Osteocyte (in vitro differentiated cells): Measurements from ENCODE around the gene PIP4P1. TPM values are rescaled to one million over a fixed set of nuclear protein-coding genes. Genes with fewer than 3 reads are reported as not detected.

Experiments used
- DNase-seq: peaks from one replicate; pipeline ENCODE4 v3.0.0; 2021; ENCODE audit warnings: mixed read lengths; ENCODE audit not compliant: unreplicated experiment; ENCODE audit errors: extremely low spot score
- H3K27ac Mint-ChIP-seq: one replicate; pipeline ENCODE4 v1.8.0; 2021; ENCODE audit warnings: mild to moderate bottlenecking, mixed read lengths; ENCODE audit not compliant: unreplicated experiment
- H3K27me3 Mint-ChIP-seq: one replicate; pipeline ENCODE4 v1.8.0; 2021; ENCODE audit warnings: mixed read lengths; ENCODE audit not compliant: unreplicated experiment
- H3K36me3 Mint-ChIP-seq: one replicate; pipeline ENCODE4 v1.8.0; 2021; ENCODE audit warnings: mixed read lengths; ENCODE audit not compliant: unreplicated experiment
- H3K4me1 Mint-ChIP-seq: one replicate; pipeline ENCODE4 v1.8.0; 2021; ENCODE audit warnings: mixed read lengths; ENCODE audit not compliant: unreplicated experiment
- H3K4me3 Mint-ChIP-seq: one replicate; pipeline ENCODE4 v1.8.0; 2021; ENCODE audit warnings: mild to moderate bottlenecking, moderate library complexity, mixed read lengths; ENCODE audit not compliant: unreplicated experiment
- H3K9me3 Mint-ChIP-seq: one replicate; pipeline ENCODE4 v1.8.0; 2021; ENCODE audit warnings: mixed read lengths; ENCODE audit not compliant: unreplicated experiment
- total RNA-seq: library from RNA; stranded (reverse); gene quantifications from 2 replicates; pipeline ENCODE4 v1.2.1, GENCODE V29; 2021
- TF ChIP-seq, protein P1 (sequence below): fragments of 200-600 bp; sonication (generic); IDR thresholded peaks from 2 replicates; pipeline ENCODE4 v1.5.0; 2021; ENCODE audit warnings: antibody characterized with exemption, mild to moderate bottlenecking, moderate library complexity

The PIP4P1 gene
- total RNA-seq, 1 donor from 2014 or later = 36.8 TPM

DNA sequence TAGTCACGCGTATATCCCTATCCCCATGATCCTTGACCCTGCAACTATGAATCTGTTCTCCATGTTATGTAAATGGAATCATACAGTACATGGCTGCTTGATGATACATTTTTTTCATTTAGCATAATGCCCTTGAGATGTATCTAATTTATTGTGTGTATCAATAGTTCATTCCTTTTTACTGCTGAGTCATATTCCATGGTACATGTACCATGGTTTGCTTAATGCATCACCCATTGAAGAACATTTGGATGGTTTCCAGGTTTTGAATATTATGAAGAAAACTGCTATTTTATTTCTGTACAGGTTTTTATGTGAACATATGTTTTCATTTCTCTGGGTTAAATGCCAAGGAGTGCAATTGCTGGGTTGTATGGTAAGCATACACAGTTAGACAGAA is 40.1 kb upstream of the PIP4P1 start:
- no peak for DNase-seq
- Mint-ChIP-seq H3K4me1 (peaks cover 4% of the 10 kb centered on the region), H3K4me3 (no peak overlapping the region), H3K9me3 (no peaks in the 10 kb centered on the region), H3K36me3 (no peaks in the 10 kb centered on the region), H3K27ac (no peak overlapping the region), H3K27me3 (peaks cover 16% of the 10 kb centered on the region)
- TF ChIP-seq, protein P1, sequence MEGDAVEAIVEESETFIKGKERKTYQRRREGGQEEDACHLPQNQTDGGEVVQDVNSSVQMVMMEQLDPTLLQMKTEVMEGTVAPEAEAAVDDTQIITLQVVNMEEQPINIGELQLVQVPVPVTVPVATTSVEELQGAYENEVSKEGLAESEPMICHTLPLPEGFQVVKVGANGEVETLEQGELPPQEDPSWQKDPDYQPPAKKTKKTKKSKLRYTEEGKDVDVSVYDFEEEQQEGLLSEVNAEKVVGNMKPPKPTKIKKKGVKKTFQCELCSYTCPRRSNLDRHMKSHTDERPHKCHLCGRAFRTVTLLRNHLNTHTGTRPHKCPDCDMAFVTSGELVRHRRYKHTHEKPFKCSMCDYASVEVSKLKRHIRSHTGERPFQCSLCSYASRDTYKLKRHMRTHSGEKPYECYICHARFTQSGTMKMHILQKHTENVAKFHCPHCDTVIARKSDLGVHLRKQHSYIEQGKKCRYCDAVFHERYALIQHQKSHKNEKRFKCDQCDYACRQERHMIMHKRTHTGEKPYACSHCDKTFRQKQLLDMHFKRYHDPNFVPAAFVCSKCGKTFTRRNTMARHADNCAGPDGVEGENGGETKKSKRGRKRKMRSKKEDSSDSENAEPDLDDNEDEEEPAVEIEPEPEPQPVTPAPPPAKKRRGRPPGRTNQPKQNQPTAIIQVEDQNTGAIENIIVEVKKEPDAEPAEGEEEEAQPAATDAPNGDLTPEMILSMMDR = no peak

DNA sequence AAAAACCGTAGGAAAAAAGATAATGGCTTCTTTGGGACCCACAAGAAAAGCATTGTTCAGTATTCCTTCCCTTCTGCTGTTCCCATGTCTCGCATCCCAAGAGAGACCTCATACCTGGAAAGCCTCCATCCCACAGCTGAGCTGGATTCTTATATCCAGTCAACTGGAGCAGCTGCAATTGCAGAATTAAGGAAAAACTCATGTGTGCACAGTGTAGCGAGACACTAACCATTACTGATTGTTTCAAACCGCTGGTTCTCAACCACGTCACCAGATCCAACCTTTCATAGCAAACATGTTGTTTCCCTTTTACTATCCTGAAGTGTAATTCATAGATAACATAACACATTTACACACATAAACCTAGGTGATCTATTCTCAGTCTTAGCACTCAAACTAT is 38.6 kb upstream of the PIP4P1 start:
- no peaks in the 10 kb centered on the region for H3K9me3 Mint-ChIP-seq
- no peak overlapping the region for H3K27ac Mint-ChIP-seq
- peaks cover 28% of the 10 kb centered on the region for H3K27me3 Mint-ChIP-seq
- no peaks in the 10 kb centered on the region for H3K36me3 Mint-ChIP-seq
- peaks cover 4% of the 10 kb centered on the region for H3K4me1 Mint-ChIP-seq
- H3K4me3 Mint-ChIP-seq = no peak overlapping the region
- DNase-seq = no peak
- TF ChIP-seq, protein P1 = no peak

DNA sequence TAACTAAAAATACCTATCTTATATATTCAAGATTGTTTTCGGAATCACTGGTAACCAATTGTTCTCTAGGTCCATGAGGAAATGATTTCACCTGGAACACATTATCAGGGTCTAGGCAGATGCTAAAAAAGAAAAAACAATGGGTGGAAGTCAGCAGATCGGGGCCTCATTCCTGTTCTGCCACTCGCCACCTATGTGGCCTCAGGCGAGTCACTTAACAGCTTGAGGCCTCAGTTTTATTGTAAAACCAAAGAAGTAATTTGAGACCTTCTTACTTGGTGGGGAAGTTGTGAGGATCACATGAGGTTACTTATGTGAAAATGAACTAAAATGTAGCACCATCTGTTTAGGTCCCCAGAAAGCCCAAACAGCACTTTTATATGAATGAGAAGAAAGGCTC is 37.9 kb upstream of the PIP4P1 start:
- H3K9me3 Mint-ChIP-seq = no peaks in the 10 kb centered on the region
- TF ChIP-seq, protein P1 = no peak
- H3K27ac Mint-ChIP-seq = no peak overlapping the region
- DNase-seq = no peak
- H3K4me3 Mint-ChIP-seq = no peak overlapping the region
- no peaks in the 10 kb centered on the region for H3K36me3 Mint-ChIP-seq
- H3K27me3 Mint-ChIP-seq = peaks cover 30% of the 10 kb centered on the region
- H3K4me1 Mint-ChIP-seq = peaks cover 4% of the 10 kb centered on the region

DNA sequence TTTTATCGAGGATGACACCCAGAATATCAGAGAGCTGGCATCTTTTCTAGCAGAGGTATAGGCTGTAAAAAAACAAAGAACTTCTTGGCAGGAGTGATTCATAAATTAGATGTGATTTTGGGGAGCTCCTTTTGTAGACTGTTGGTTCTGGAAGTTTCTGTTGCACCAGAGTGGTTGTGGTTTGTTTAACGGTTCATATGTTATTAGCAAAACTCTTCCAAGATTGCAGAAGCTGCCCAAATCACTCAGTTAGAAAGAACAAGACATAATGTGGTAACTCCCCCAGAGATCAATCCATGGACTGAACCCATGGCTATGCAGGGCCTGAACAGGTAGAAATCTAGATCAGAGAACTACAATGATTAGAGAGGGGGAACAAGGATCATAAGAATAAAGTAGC is 37.4 kb upstream of the PIP4P1 start:
- Mint-ChIP-seq H3K36me3 (no peaks in the 10 kb centered on the region), H3K9me3 (no peaks in the 10 kb centered on the region), H3K27ac (no peak overlapping the region), H3K4me1 (peaks cover 4% of the 10 kb centered on the region), H3K4me3 (no peak overlapping the region), H3K27me3 (peaks cover 26% of the 10 kb centered on the region)
- DNase-seq = no peak
- TF ChIP-seq, protein P1 = no peak

DNA sequence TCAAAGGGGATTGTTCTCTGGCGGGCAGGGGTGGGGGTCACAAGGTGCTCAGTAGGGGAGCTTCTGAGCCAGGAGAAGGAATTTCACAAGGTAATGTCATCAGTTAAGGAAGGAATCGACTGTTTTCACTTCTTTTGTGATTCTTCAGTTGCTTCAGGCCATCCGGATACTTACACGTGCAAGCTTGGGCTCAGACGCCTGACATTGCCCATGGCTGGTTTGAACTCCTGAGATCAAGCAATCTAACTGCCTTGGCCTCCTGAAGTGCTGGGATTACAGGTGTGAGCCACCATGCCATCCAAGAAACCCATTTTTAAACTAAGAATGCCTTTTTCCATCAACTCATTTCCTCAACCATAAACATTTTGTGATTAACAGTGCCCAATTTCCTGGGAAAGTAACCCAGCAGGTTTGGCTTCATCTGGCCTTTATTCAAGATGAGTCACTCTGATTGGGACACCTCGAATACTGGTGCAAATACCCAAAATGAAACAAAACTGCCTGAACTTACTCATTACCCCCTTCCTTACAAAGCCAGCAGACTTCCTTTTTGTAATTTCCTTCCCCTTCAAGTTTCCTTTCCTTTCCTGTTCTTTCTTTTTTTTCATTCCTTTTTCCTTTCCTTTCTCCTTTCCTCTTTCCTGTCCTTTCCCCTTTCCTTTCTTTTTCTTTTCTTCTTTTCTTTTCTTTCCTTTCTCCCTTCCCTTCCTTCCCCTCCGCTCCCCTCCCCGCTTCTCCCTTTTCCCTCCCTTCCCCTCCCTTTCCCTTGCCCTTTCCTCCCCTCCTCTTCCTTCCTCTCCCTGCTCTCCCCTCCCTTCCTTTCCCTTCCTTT is 33.9 kb upstream of the PIP4P1 start:
- H3K4me3 Mint-ChIP-seq = no peak overlapping the region
- DNase-seq = no peak
- peaks cover 37% of the 10 kb centered on the region for H3K27me3 Mint-ChIP-seq
- H3K9me3 Mint-ChIP-seq = no peaks in the 10 kb centered on the region
- TF ChIP-seq, protein P1 = no peak
- H3K36me3 Mint-ChIP-seq = no peaks in the 10 kb centered on the region
- no peak overlapping the region for H3K27ac Mint-ChIP-seq
- peaks cover 4% of the 10 kb centered on the region for H3K4me1 Mint-ChIP-seq
